Lower leg skin (tissue), 3 donors: ENCODE measurements around the gene VIT.

Experiments
- CTCF ChIP-seq, 3 donors: fragments of 450-650 bp; IDR thresholded peaks; one replicate each; pipeline ENCODE4 v1.5.1; 2016; ENCODE audit warnings: antibody characterized with exemption in 3 of 3, mild to moderate bottlenecking in 3 of 3, moderate library complexity in 2 of 3
- POLR2A ChIP-seq, 2 donors: fragments of 450-650 bp; IDR thresholded peaks; one replicate each; pipeline ENCODE4 v1.6.1; 2016 to 2017; ENCODE audit warnings: antibody characterized with exemption in 2 of 2, mild to moderate bottlenecking in 1 of 2, moderate library complexity in 1 of 2

DNA sequence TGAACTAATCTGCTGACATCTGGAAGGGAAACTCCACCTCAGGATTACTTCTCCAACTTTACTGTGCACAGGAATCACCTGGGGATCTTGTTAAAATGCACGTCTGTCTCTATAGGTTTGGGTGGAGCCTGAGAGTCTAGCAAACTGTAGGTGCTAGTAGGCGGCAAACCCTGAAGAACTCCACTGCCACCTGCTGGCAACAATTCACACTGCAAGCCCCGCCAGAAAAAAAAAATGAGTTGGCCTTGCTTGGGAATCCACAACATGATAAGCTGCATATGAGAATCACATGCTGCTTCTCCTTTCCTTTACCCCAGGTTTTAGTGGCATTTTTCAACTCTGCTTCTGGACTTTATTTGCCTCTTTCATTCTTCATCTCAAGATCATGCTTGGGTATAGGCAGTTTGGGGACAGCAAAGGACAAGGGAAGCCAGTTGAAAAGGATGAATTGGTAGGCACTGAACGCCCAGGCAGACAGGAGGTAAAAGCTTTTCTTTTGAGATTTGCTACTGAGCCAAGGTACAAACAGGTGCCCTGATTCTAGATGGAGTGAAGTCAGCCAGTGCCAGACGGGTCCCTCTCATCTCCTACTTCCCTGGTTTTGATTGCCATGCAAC lies 88.8 kb downstream of the VIT start:
- TF ChIP-seq CTCF (IDR thresholded peaks at IDR 0.05) (peak in 1 of 3 donors; percentile 41), POLR2A (IDR thresholded peaks at IDR 0.05) (no peak)
